ENCODE measurements around the gene CAMK2A.

Gene CAMK2A

DNA sequence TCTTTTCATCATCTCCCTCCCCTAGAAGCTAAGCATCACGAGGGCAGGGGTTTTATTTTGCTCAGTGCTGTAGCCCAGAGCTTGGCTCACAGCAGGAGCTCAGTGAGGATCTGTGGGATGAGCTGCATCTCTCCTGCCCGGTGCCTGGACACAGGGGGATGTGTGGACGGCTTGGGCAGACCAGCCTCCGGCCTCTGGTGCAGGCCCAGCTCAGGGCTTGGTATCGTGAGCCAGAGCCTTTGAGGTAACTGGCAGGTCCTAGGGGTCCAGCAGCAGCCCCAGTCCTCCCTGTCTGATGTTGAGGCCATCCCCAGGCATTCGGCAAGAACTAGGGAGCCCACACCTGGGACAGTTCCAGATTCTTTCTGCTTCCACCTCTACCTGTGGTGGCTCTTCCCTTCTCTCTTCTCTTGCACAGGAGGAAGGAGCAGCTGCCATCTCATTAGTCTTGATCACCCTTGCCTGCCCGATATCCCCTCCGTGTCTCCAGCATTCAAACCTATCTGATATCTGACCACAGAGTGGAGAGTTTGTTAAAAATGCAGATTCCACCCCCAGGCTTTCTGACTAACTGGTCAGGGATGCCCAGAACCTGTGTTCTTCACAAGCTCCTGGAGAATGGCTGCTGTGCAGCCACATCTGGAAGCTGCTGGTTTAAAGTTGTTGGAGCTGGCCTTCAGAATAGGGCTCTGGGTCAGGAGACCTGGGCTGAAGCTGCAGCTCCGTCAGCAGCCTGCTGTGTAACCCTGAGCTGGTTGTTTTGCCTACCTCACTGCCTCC, 107.6 kb downstream of the CAMK2A start:
- peak overlapping the region in 1 of 2 donors; percentile 15 for H3K9ac ChIP-seq (ENCODE audit: low read depth in 1 of 2, low read length in 2 of 2)
- no peak overlapping the region for H3K27ac ChIP-seq (ENCODE audit: low read depth, low read length)
- H3K4me1 ChIP-seq (ENCODE audit: control insufficient read depth in 1 of 2, insufficient read depth in 2 of 2, low read length in 2 of 2): peaks cover 87 to 98% of the 10 kb centered on the region in 2 donors

GRCh38 chr5:150181027-150181426, 108.5 kb downstream of the CAMK2A start:
- Histone ChIP-seq H3K27me3 (ENCODE audit: control insufficient read depth in 1 of 2, insufficient read depth in 2 of 2, low read length in 2 of 2) (no peaks in the 10 kb centered on the region), H3K27ac (ENCODE audit: low read depth, low read length) (peak overlapping the region; percentile 60), H3K4me1 (ENCODE audit: control insufficient read depth in 1 of 2, insufficient read depth in 2 of 2, low read length in 2 of 2) (peaks cover 85 to 98% of the 10 kb centered on the region in 2 donors), H3K4me3 (ENCODE audit: low read depth in 1 of 2, low read length in 2 of 2) (no peak overlapping the region), H3K9me3 (ENCODE audit: control insufficient read depth in 1 of 2, low read length in 2 of 2) (no peaks in the 10 kb centered on the region), H3K9ac (ENCODE audit: low read depth in 1 of 2, low read length in 2 of 2) (peak overlapping the region in 1 of 2 donors; percentile 25), H3K36me3 (ENCODE audit: control insufficient read depth in 1 of 2, insufficient read depth in 2 of 2, low read length in 2 of 2) (peaks cover 5 to 13% of the 10 kb centered on the region in 2 donors)

More for the DNA sequence above, 107.6 kb downstream of the CAMK2A start:
- Histone ChIP-seq H3K36me3 (ENCODE audit: control insufficient read depth in 1 of 2, insufficient read depth in 2 of 2, low read length in 2 of 2) (peaks cover 5 to 13% of the 10 kb centered on the region in 2 donors), H3K27me3 (ENCODE audit: control insufficient read depth in 1 of 2, insufficient read depth in 2 of 2, low read length in 2 of 2) (no peaks in the 10 kb centered on the region), H3K9me3 (ENCODE audit: control insufficient read depth in 1 of 2, low read length in 2 of 2) (no peaks in the 10 kb centered on the region), H3K4me3 (ENCODE audit: low read depth in 1 of 2, low read length in 2 of 2) (no peak overlapping the region)

- peak overlapping the region; percentile 60 for H3K27ac ChIP-seq (ENCODE audit: low read depth, low read length)
- peak overlapping the region; percentile 24 to 25 for H3K9ac ChIP-seq (ENCODE audit: low read depth in 1 of 2, low read length in 2 of 2)
- no peaks in the 10 kb centered on the region for H3K9me3 ChIP-seq (ENCODE audit: control insufficient read depth in 1 of 2, low read length in 2 of 2)
- peaks cover 85 to 98% of the 10 kb centered on the region in 2 donors for H3K4me1 ChIP-seq (ENCODE audit: control insufficient read depth in 1 of 2, insufficient read depth in 2 of 2, low read length in 2 of 2)
- H3K27me3 ChIP-seq (ENCODE audit: control insufficient read depth in 1 of 2, insufficient read depth in 2 of 2, low read length in 2 of 2): no peaks in the 10 kb centered on the region
- H3K36me3 ChIP-seq (ENCODE audit: control insufficient read depth in 1 of 2, insufficient read depth in 2 of 2, low read length in 2 of 2): peaks cover 5 to 13% of the 10 kb centered on the region in 2 donors
- H3K4me3 ChIP-seq (ENCODE audit: low read depth in 1 of 2, low read length in 2 of 2): no peak overlapping the region
These were observed 109.1 kb downstream of the CAMK2A start for GRCh38 chr5:150180241-150181026.

GRCh38 chr5:150179019-150179620, 110.5 kb downstream of the CAMK2A start:
- Histone ChIP-seq H3K4me1 (ENCODE audit: control insufficient read depth in 1 of 2, insufficient read depth in 2 of 2, low read length in 2 of 2) (peaks cover 82 to 90% of the 10 kb centered on the region in 2 donors), H3K27me3 (ENCODE audit: control insufficient read depth in 1 of 2, insufficient read depth in 2 of 2, low read length in 2 of 2) (no peaks in the 10 kb centered on the region), H3K9ac (ENCODE audit: low read depth in 1 of 2, low read length in 2 of 2) (peak overlapping the region; percentile 11 to 25), H3K27ac (ENCODE audit: low read depth, low read length) (peak overlapping the region; percentile 5), H3K4me3 (ENCODE audit: low read depth in 1 of 2, low read length in 2 of 2) (no peak overlapping the region), H3K9me3 (ENCODE audit: control insufficient read depth in 1 of 2, low read length in 2 of 2) (no peaks in the 10 kb centered on the region), H3K36me3 (ENCODE audit: control insufficient read depth in 1 of 2, insufficient read depth in 2 of 2, low read length in 2 of 2) (peaks cover 11 to 13% of the 10 kb centered on the region in 2 donors)

DNA sequence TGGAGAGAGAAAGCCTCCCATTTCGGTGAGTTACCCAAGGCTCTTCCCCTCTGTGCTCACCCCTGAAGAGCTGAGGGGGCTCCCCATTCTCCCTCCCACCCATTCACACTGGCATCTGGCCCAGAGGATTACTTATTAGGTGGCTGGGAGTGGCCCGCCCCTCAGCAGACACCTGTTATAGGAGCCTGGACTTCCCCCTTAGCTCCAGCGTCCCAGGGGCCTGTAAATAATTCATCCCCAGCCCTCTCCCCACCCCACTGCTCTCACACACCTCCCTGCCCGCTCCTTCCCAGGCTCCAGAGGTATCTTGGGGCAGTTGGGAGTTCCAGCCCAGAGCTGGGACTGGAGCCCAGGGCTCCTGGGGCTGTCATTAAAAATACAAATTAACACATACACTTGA, 111.3 kb downstream of the CAMK2A start:
- Histone ChIP-seq H3K27me3 (ENCODE audit: control insufficient read depth in 1 of 2, insufficient read depth in 2 of 2, low read length in 2 of 2) (no peaks in the 10 kb centered on the region), H3K9me3 (ENCODE audit: control insufficient read depth in 1 of 2, low read length in 2 of 2) (no peaks in the 10 kb centered on the region), H3K27ac (ENCODE audit: low read depth, low read length) (no peak overlapping the region), H3K36me3 (ENCODE audit: control insufficient read depth in 1 of 2, insufficient read depth in 2 of 2, low read length in 2 of 2) (peaks cover 13 to 19% of the 10 kb centered on the region in 2 donors), H3K4me1 (ENCODE audit: control insufficient read depth in 1 of 2, insufficient read depth in 2 of 2, low read length in 2 of 2) (peaks cover 82 to 90% of the 10 kb centered on the region in 2 donors), H3K9ac (ENCODE audit: low read depth in 1 of 2, low read length in 2 of 2) (no peak overlapping the region), H3K4me3 (ENCODE audit: low read depth in 1 of 2, low read length in 2 of 2) (no peak overlapping the region)

GRCh38 chr5:150177721-150178120, 111.9 kb downstream of the CAMK2A start:
- Histone ChIP-seq H3K9ac (ENCODE audit: low read depth in 1 of 2, low read length in 2 of 2) (no peak overlapping the region), H3K4me3 (ENCODE audit: low read depth in 1 of 2, low read length in 2 of 2) (no peak overlapping the region), H3K4me1 (ENCODE audit: control insufficient read depth in 1 of 2, insufficient read depth in 2 of 2, low read length in 2 of 2) (peaks cover 82 to 90% of the 10 kb centered on the region in 2 donors), H3K27me3 (ENCODE audit: control insufficient read depth in 1 of 2, insufficient read depth in 2 of 2, low read length in 2 of 2) (no peaks in the 10 kb centered on the region), H3K36me3 (ENCODE audit: control insufficient read depth in 1 of 2, insufficient read depth in 2 of 2, low read length in 2 of 2) (peaks cover 9 to 18% of the 10 kb centered on the region in 2 donors), H3K9me3 (ENCODE audit: control insufficient read depth in 1 of 2, low read length in 2 of 2) (no peaks in the 10 kb centered on the region), H3K27ac (ENCODE audit: low read depth, low read length) (no peak overlapping the region)

- no peak overlapping the region for H3K27ac ChIP-seq (ENCODE audit: low read depth, low read length)
- H3K9ac ChIP-seq (ENCODE audit: low read depth in 1 of 2, low read length in 2 of 2): no peak overlapping the region
- no peaks in the 10 kb centered on the region for H3K27me3 ChIP-seq (ENCODE audit: control insufficient read depth in 1 of 2, insufficient read depth in 2 of 2, low read length in 2 of 2)
- no peaks in the 10 kb centered on the region for H3K9me3 ChIP-seq (ENCODE audit: control insufficient read depth in 1 of 2, low read length in 2 of 2)
- no peak overlapping the region for H3K4me3 ChIP-seq (ENCODE audit: low read depth in 1 of 2, low read length in 2 of 2)
- peaks cover 82 to 89% of the 10 kb centered on the region in 2 donors for H3K4me1 ChIP-seq (ENCODE audit: control insufficient read depth in 1 of 2, insufficient read depth in 2 of 2, low read length in 2 of 2)
- H3K36me3 ChIP-seq (ENCODE audit: control insufficient read depth in 1 of 2, insufficient read depth in 2 of 2, low read length in 2 of 2): peaks cover 9 to 20% of the 10 kb centered on the region in 2 donors
These were observed 112.7 kb downstream of the CAMK2A start for GRCh38 chr5:150176745-150177477.

GRCh38 chr5:150175536-150175935, 114.0 kb downstream of the CAMK2A start:
- Histone ChIP-seq H3K9ac (ENCODE audit: low read depth in 1 of 2, low read length in 2 of 2) (no peak overlapping the region), H3K36me3 (ENCODE audit: control insufficient read depth in 1 of 2, insufficient read depth in 2 of 2, low read length in 2 of 2) (peaks cover 12 to 30% of the 10 kb centered on the region in 2 donors), H3K9me3 (ENCODE audit: control insufficient read depth in 1 of 2, low read length in 2 of 2) (no peaks in the 10 kb centered on the region), H3K4me1 (ENCODE audit: control insufficient read depth in 1 of 2, insufficient read depth in 2 of 2, low read length in 2 of 2) (peaks cover 78 to 88% of the 10 kb centered on the region in 2 donors), H3K27ac (ENCODE audit: low read depth, low read length) (no peak overlapping the region), H3K4me3 (ENCODE audit: low read depth in 1 of 2, low read length in 2 of 2) (no peak overlapping the region), H3K27me3 (ENCODE audit: control insufficient read depth in 1 of 2, insufficient read depth in 2 of 2, low read length in 2 of 2) (no peaks in the 10 kb centered on the region)

GRCh38 chr5:150175076-150175475, 114.5 kb downstream of the CAMK2A start:
- H3K4me3 ChIP-seq (ENCODE audit: low read depth in 1 of 2, low read length in 2 of 2): no peak overlapping the region
- no peak overlapping the region for H3K27ac ChIP-seq (ENCODE audit: low read depth, low read length)
- H3K9me3 ChIP-seq (ENCODE audit: control insufficient read depth in 1 of 2, low read length in 2 of 2): no peaks in the 10 kb centered on the region
- H3K9ac ChIP-seq (ENCODE audit: low read depth in 1 of 2, low read length in 2 of 2): no peak overlapping the region
- peaks cover 12 to 30% of the 10 kb centered on the region in 2 donors for H3K36me3 ChIP-seq (ENCODE audit: control insufficient read depth in 1 of 2, insufficient read depth in 2 of 2, low read length in 2 of 2)
- peaks cover 75 to 87% of the 10 kb centered on the region in 2 donors for H3K4me1 ChIP-seq (ENCODE audit: control insufficient read depth in 1 of 2, insufficient read depth in 2 of 2, low read length in 2 of 2)
- no peaks in the 10 kb centered on the region for H3K27me3 ChIP-seq (ENCODE audit: control insufficient read depth in 1 of 2, insufficient read depth in 2 of 2, low read length in 2 of 2)

All from duodenal mucosa (tissue), 2 donors.